Transverse colon (tissue), 3 donors: ENCODE data around the gene CBL.

Source experiments
- EP300 ChIP-seq: sonication (generic); formaldehyde crosslinking; IDR thresholded peaks from one replicate; pipeline ENCODE4 v1.6.1; 2017; ENCODE audit warnings: antibody characterized with exemption, low read depth
- POLR2A ChIP-seq: fragments of 450-650 bp; IDR thresholded peaks from one replicate; pipeline ENCODE4 v1.6.1; 2016; ENCODE audit warnings: antibody characterized with exemption, mild to moderate bottlenecking, moderate library complexity
- TF ChIP-seq, protein P1 (sequence below), 5 experiments: fragments of 200-600 bp in 3 of 5; fragments of 450-650 bp in 2 of 5; sonication (generic) in 3 of 5; IDR thresholded peaks; 1 replicate in 2 of 5; 2 replicates in 3 of 5; pipeline ENCODE4 v1.5.1; 2016 to 2017; ENCODE audit warnings: antibody characterized with exemption in 5 of 5, inconsistent platforms in 3 of 5, mild to moderate bottlenecking in 2 of 5, moderate library complexity in 1 of 5

DNA sequence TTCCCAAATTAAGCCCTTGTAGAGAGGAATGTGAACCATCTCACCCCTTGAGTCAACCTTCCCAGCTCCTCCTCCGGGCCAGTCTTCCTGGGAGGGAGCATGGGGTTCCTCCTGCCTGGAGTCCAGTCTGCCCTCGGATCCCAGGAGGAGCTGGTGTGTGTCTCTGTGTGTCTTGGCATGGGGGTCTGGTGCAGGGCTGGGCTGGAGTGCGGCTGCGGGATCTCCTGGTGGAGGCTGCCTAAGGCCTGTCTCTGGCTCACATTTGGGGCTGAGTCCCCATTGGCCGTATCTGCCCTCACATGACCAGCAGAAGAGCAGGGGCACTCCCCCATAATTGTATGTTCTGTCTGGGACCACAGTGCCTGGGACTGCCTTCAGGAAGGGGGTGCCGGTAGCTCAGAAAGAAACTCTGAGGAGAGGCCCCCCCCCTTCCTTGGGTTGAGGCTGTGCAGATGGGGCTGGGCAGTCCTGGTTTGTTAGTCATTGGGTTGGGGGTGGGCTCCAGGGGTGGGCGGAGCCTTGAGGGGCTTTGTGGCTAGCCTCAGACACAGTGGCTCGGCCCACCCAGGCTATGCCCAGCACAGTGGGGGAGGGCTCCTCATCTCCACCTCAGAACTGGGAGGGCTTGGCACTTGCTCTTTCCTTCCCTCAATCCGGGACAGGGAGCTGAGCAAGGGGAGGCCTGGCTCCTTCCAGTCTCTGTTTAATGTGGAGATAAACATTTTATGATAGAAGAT, 131.6 kb downstream of the CBL start:
- TF ChIP-seq EP300 (no peak), POLR2A (no peak)
- TF ChIP-seq, protein P1, sequence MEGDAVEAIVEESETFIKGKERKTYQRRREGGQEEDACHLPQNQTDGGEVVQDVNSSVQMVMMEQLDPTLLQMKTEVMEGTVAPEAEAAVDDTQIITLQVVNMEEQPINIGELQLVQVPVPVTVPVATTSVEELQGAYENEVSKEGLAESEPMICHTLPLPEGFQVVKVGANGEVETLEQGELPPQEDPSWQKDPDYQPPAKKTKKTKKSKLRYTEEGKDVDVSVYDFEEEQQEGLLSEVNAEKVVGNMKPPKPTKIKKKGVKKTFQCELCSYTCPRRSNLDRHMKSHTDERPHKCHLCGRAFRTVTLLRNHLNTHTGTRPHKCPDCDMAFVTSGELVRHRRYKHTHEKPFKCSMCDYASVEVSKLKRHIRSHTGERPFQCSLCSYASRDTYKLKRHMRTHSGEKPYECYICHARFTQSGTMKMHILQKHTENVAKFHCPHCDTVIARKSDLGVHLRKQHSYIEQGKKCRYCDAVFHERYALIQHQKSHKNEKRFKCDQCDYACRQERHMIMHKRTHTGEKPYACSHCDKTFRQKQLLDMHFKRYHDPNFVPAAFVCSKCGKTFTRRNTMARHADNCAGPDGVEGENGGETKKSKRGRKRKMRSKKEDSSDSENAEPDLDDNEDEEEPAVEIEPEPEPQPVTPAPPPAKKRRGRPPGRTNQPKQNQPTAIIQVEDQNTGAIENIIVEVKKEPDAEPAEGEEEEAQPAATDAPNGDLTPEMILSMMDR (IDR thresholded peaks at IDR 0.05), result no peak
